Heart left ventricle (tissue), 16 donors: ENCODE measurements around the gene HHIP. TPM values are rescaled to one million over a fixed set of nuclear protein-coding genes. Genes with fewer than 3 reads are reported as not detected.
"Not testable (repeated sequence)": the region's sequence is repeated elsewhere in the genome, so short reads cannot be mapped to it uniquely, and the experiment has no call there.

ENCODE experiments used
- ATAC-seq, 4 donors: fragments of 200-7000 bp; cut with Tn5 transposase; one replicate each; pipeline ENCODE4 v1.9.1; 2020 to 2022; ENCODE audit warnings: moderate library complexity in 4 of 4, mild to moderate bottlenecking in 3 of 4, moderate number of reproducible peaks in 1 of 4
- DNase-seq, 5 donors: peaks; one replicate each; pipeline ENCODE4 v3.0.0-alpha.2; 2020
- H3K27ac ChIP-seq, 12 donors: fragments of 200-600 bp; sonication (generic) in 4 of 12; one replicate each; pipeline versions ENCODE4 v1.5.0 to v1.8.0; 2016 to 2022; ENCODE audit warnings: mild to moderate bottlenecking in 2 of 12
- H3K27me3 ChIP-seq, 9 donors: fragments of 200-600 bp; sonication (generic) in 2 of 9; one replicate each; pipeline versions ENCODE4 v1.5.1 to v1.8.0; 2016 to 2022; ENCODE audit warnings: mild to moderate bottlenecking in 3 of 9
- H3K36me3 ChIP-seq, 9 donors: fragments of 200-600 bp; sonication (generic) in 2 of 9; one replicate each; pipeline versions ENCODE4 v1.5.0 to v1.8.0; 2018 to 2022; ENCODE audit warnings: mild to moderate bottlenecking in 2 of 9
- H3K4me1 ChIP-seq, 12 donors: fragments of 200-600 bp; sonication (generic) in 4 of 12; one replicate each; pipeline versions ENCODE4 v1.5.0 to v1.8.0; 2016 to 2022; ENCODE audit warnings: mild to moderate bottlenecking in 3 of 12
- H3K4me3 ChIP-seq, 12 donors: fragments of 200-600 bp; sonication (generic) in 4 of 12; one replicate each; pipeline versions ENCODE4 v1.5.0 to v1.8.0; 2017 to 2022; ENCODE audit warnings: mild to moderate bottlenecking in 9 of 12, moderate library complexity in 4 of 12
- H3K9me3 ChIP-seq, 12 donors: fragments of 200-600 bp; sonication (generic) in 4 of 12; one replicate each; pipeline versions ENCODE4 v1.5.0 to v1.8.0; 2016 to 2022; ENCODE audit warnings: mild to moderate bottlenecking in 1 of 12
- CTCF ChIP-seq, 12 donors: fragments of 200-600 bp; sonication (generic) in 4 of 12; IDR thresholded peaks; one replicate each; pipeline versions ENCODE4 v1.5.0 to v1.8.0; 2018 to 2022; ENCODE audit warnings: antibody characterized with exemption in 12 of 12, mild to moderate bottlenecking in 5 of 12
- POLR2A ChIP-seq, 2 donors: fragments of 450-650 bp; IDR thresholded peaks; one replicate each; pipeline ENCODE4 v1.6.1; 2017; ENCODE audit warnings: antibody characterized with exemption in 2 of 2, mild to moderate bottlenecking in 2 of 2, moderate library complexity in 2 of 2
- WGBS, 4 donors: extraction: QIAGEN DNeasy Blood & Tissue Kit in 2 of 4; methylation state at CpG; one replicate each; pipeline versions ENCODE4 v1.1.5 to v1.1.7; 2013 to 2018; 5-methylcytosine and 5-hydroxymethylcytosine counted together
- intact Hi-C, 10 donors: fragments of 100-400 bp; cut with DNase I; formaldehyde crosslinking; loops; one replicate each; pipeline versions ENCODE4 v1.11.1 to v1.14.2; 2022
- polyA plus RNA-seq, 2 donors: library from polyadenylated mRNA; stranded (reverse); fragments of 200-250 nt; gene quantifications; one replicate each; pipeline ENCODE4 v1.2.3, GENCODE V29; 2013
- total RNA-seq, 9 donors: library from RNA; depleted of rRNA in 2 of 9; stranded (reverse); fragments of >200 nt in 2 of 9; fragmentation: NEBNext Ultra II Directional in 3 of 9; extraction: Animal tissue kit (Norgen Biotek cat#: 25700) in 3 of 9; gene quantifications; one replicate each; pipeline versions ENCODE4 v1.1.0 to v1.2.4, GENCODE V29; 2016 to 2023
- donor health status: ischemic (EF 13 %, LVEDD 7.1; RV severe dilation, severe dysfunction).
- donor health status: healthy with polysubstance abuse.
- donor health status: DM: no; HTN: yes; CAD: no.
- donor health status: DM: no; HTN: no; CAD: no.
- donor health status: ischemic (EF 25% LVEDD 6.9; RV normal size, moderate dysfunction).
- donor health status: ischemic (EF 25% LVEDD 5.7; RV mildly dilated, moderate dysfunction).
- donor health status: healthy.
- donor health status: DM: yes; HTN: yes; CAD: no.
- donor health status: ischemic (EF 35%, LVEDD 5.7; RV mildly dilated, moderate dysfunction).
- donor health status: nonischemic (EF 11% LVEDD 7.7; RV severe dilation, severe dysfunction).
- donor health status: DM: yes; HTN: yes; CAD: no.
- donor health status: PGD.
- donor health status: ischemic (EF 29% LVEDD 5.4; RV normal size, mild dysfunction).
- donor health status: nonischemic (EF 23%, LVEDD 6.1; RV moderate dilation, normal function).

HHIP gene
- total and polyA plus RNA-seq, 11 donors = 0.04 to 3.8 (median 0.05) TPM; not detected in 6

GRCh38 chr4:144787365-144788258 is 141.7 kb downstream of the HHIP start:
- Histone ChIP-seq H3K4me1 (no peaks in the 10 kb centered on the region), H3K27ac (no peak overlapping the region), H3K27me3 (no peaks in the 10 kb centered on the region), H3K4me3 (no peak overlapping the region), H3K9me3 (no peaks in the 10 kb centered on the region), H3K36me3 (no peaks in the 10 kb centered on the region)
- DNase-seq (no peak), ATAC-seq (no peak)
- TF ChIP-seq CTCF (IDR thresholded peaks at IDR 0.05) = peak; percentile 20 to 62 (median 47)
- no peak for TF ChIP-seq POLR2A (IDR thresholded peaks at IDR 0.05)
- intact Hi-C loops = loop anchor here in 7 of 10 donors (5.0 to 10.0 kb wide), 4 partner anchors 275 to 615 kb away; no protein-coding TSS in a partner anchor
- 60 to 68% (median 65%) methylated on average over 2 of the region's 2 CpGs for WGBS, 4 donors

GRCh38 chr4:144788469-144788868 is 142.5 kb downstream of the HHIP start:
- no peak for ATAC-seq
- Histone ChIP-seq H3K27ac (no peak overlapping the region), H3K4me1 (no peaks in the 10 kb centered on the region), H3K27me3 (no peaks in the 10 kb centered on the region), H3K9me3 (no peaks in the 10 kb centered on the region), H3K4me3 (no peak overlapping the region), H3K36me3 (no peaks in the 10 kb centered on the region)
- 63 to 79% (median 68%) methylated on average over 1 of the region's 1 CpG for WGBS, 4 donors
- intact Hi-C loops = loop anchor here in 7 of 10 donors (5.0 to 10.0 kb wide), 4 partner anchors 274 to 616 kb away; no protein-coding TSS in a partner anchor
- TF ChIP-seq POLR2A (IDR thresholded peaks at IDR 0.05) (no peak), CTCF (IDR thresholded peaks at IDR 0.05) (no peak)
- DNase-seq = no peak

GRCh38 chr4:144791933-144792332 is 146.0 kb downstream of the HHIP start:
- H3K36me3 ChIP-seq, H3K9me3 ChIP-seq, H3K27ac ChIP-seq, intact Hi-C loops, DNase-seq, ATAC-seq, H3K27me3 ChIP-seq, H3K4me1 ChIP-seq, H3K4me3 ChIP-seq: not testable (repeated sequence)
- 83 to 90% (median 88%) methylated on average over 5 to 8 of the region's 8 CpGs for WGBS, 4 donors
